Measurements from ENCODE around the gene KCNQ2. TPM values are rescaled to one million over a fixed set of nuclear protein-coding genes. Genes with fewer than 3 reads are reported as not detected.

KCNQ2 gene
- total RNA-seq, 1 donor: 0.36 TPM

GRCh38 chr20:63397946-63398450, 74.5 kb downstream of the KCNQ2 start:
- TF ChIP-seq, protein P1, sequence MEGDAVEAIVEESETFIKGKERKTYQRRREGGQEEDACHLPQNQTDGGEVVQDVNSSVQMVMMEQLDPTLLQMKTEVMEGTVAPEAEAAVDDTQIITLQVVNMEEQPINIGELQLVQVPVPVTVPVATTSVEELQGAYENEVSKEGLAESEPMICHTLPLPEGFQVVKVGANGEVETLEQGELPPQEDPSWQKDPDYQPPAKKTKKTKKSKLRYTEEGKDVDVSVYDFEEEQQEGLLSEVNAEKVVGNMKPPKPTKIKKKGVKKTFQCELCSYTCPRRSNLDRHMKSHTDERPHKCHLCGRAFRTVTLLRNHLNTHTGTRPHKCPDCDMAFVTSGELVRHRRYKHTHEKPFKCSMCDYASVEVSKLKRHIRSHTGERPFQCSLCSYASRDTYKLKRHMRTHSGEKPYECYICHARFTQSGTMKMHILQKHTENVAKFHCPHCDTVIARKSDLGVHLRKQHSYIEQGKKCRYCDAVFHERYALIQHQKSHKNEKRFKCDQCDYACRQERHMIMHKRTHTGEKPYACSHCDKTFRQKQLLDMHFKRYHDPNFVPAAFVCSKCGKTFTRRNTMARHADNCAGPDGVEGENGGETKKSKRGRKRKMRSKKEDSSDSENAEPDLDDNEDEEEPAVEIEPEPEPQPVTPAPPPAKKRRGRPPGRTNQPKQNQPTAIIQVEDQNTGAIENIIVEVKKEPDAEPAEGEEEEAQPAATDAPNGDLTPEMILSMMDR (IDR thresholded peaks at IDR 0.05; ENCODE audit: extremely low read depth, low read depth, low read length): no peak
- Histone ChIP-seq H3K27me3 (ENCODE audit: insufficient read depth, low read length) (no peaks in the 10 kb centered on the region), H2AFZ (ENCODE audit: low read length) (no peak overlapping the region), H3K9me3 (ENCODE audit: low read depth, low read length) (no peaks in the 10 kb centered on the region), H3K36me3 (ENCODE audit: insufficient read depth, low read length) (no peaks in the 10 kb centered on the region), H3K79me2 (ENCODE audit: insufficient read depth, low read length) (no peaks in the 10 kb centered on the region), H3K4me3 (ENCODE audit: insufficient read depth, low read length) (no peak overlapping the region), H4K20me1 (ENCODE audit: insufficient read depth, low read length) (no peaks in the 10 kb centered on the region), H3K4me2 (ENCODE audit: insufficient read depth, low read length) (no peak overlapping the region), H3K27ac (ENCODE audit: low read depth, low read length) (no peak overlapping the region), H3K4me1 (ENCODE audit: insufficient read depth, low read length) (no peaks in the 10 kb centered on the region)
- no peak for DNase-seq (ENCODE audit: insufficient read length, low spot score, missing footprints)

DNA sequence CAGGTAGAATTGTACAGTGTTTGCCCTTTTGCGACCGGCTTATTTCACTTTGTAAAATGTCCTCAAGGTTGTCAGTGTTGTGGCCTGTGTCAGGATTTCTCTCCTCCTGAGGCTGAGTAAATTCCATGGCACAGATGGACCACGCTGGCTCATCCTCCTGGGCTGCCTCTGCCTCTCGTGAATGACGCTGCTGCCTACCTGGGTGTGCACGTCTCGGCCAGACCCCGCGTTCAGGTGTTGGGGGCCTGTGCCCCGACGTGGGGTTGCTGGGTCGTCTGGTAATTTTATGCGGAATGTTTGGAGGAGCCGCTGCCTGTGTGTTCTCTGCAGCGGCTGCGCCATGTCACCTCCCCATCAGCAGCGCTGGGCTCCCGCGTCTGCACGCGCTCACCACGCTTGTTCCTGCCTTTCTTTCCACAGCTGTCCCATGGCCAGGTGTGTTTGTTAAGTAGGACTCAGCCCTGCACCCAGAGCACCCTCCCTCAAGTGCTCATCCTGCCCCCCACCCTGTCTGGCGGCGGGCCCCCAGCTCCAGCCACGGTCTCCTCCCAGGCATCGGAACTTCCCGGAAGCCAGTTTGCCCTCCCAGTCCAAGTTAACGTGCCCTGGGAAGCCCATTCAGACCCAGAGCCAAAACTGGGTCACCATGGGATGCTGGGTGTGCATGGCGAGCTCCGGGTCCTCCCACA, 75.2 kb downstream of the KCNQ2 start:
- Histone ChIP-seq H3K79me2 (ENCODE audit: insufficient read depth, low read length) (no peaks in the 10 kb centered on the region), H3K27ac (ENCODE audit: low read depth, low read length) (no peak overlapping the region), H3K27me3 (ENCODE audit: insufficient read depth, low read length) (no peaks in the 10 kb centered on the region), H2AFZ (ENCODE audit: low read length) (no peak overlapping the region), H3K9me3 (ENCODE audit: low read depth, low read length) (no peaks in the 10 kb centered on the region), H3K4me2 (ENCODE audit: insufficient read depth, low read length) (no peak overlapping the region), H3K4me1 (ENCODE audit: insufficient read depth, low read length) (no peaks in the 10 kb centered on the region), H4K20me1 (ENCODE audit: insufficient read depth, low read length) (no peaks in the 10 kb centered on the region), H3K36me3 (ENCODE audit: insufficient read depth, low read length) (no peaks in the 10 kb centered on the region), H3K4me3 (ENCODE audit: insufficient read depth, low read length) (no peak overlapping the region)
- TF ChIP-seq, protein P1 (IDR thresholded peaks at IDR 0.05; ENCODE audit: extremely low read depth, low read depth, low read length): no peak
- DNase-seq (ENCODE audit: insufficient read length, low spot score, missing footprints): no peak

GRCh38 chr20:63396300-63396699, 76.2 kb downstream of the KCNQ2 start:
- H3K27ac ChIP-seq (ENCODE audit: low read depth, low read length): no peak overlapping the region
- no peaks in the 10 kb centered on the region for H4K20me1 ChIP-seq (ENCODE audit: insufficient read depth, low read length)
- H2AFZ ChIP-seq (ENCODE audit: low read length): no peak overlapping the region
- H3K4me3 ChIP-seq (ENCODE audit: insufficient read depth, low read length): no peak overlapping the region
- no peaks in the 10 kb centered on the region for H3K4me1 ChIP-seq (ENCODE audit: insufficient read depth, low read length)
- no peaks in the 10 kb centered on the region for H3K36me3 ChIP-seq (ENCODE audit: insufficient read depth, low read length)
- no peaks in the 10 kb centered on the region for H3K27me3 ChIP-seq (ENCODE audit: insufficient read depth, low read length)
- H3K4me2 ChIP-seq (ENCODE audit: insufficient read depth, low read length): no peak overlapping the region
- no peak for DNase-seq (ENCODE audit: insufficient read length, low spot score, missing footprints)
- H3K9me3 ChIP-seq (ENCODE audit: low read depth, low read length): no peaks in the 10 kb centered on the region
- H3K79me2 ChIP-seq (ENCODE audit: insufficient read depth, low read length): no peaks in the 10 kb centered on the region
- TF ChIP-seq, protein P1 (IDR thresholded peaks at IDR 0.05; ENCODE audit: extremely low read depth, low read depth, low read length): no peak

DNA sequence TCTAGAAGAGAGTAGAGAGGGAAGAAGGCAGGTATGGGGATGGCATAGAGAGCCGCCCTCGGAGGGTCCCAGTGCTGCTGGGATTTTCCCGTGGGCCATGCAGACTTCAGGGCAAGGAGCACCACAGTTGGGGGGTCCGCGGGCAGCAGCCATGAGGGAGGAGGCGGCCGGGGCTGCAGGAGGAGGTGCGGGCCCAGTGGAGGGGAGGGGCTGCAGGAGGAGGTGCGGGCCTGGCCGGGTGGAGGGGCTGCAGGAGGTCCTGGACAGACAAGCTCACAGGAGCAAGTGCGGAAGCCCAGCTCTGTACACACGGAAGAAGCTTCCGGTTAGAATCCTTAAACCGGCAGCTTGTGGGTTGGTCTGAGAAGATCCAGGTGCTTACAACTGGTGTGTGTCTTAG, 76.7 kb downstream of the KCNQ2 start:
- H3K36me3 ChIP-seq (ENCODE audit: insufficient read depth, low read length): no peaks in the 10 kb centered on the region
- H4K20me1 ChIP-seq (ENCODE audit: insufficient read depth, low read length): no peaks in the 10 kb centered on the region
- no peaks in the 10 kb centered on the region for H3K79me2 ChIP-seq (ENCODE audit: insufficient read depth, low read length)
- H3K27ac ChIP-seq (ENCODE audit: low read depth, low read length): no peak overlapping the region
- H3K9me3 ChIP-seq (ENCODE audit: low read depth, low read length): no peaks in the 10 kb centered on the region
- DNase-seq (ENCODE audit: insufficient read length, low spot score, missing footprints): no peak
- H3K4me3 ChIP-seq (ENCODE audit: insufficient read depth, low read length): no peak overlapping the region
- no peak overlapping the region for H3K4me2 ChIP-seq (ENCODE audit: insufficient read depth, low read length)
- H2AFZ ChIP-seq (ENCODE audit: low read length): no peak overlapping the region
- no peaks in the 10 kb centered on the region for H3K27me3 ChIP-seq (ENCODE audit: insufficient read depth, low read length)
- TF ChIP-seq, protein P1 (IDR thresholded peaks at IDR 0.05; ENCODE audit: extremely low read depth, low read depth, low read length): no peak
- no peaks in the 10 kb centered on the region for H3K4me1 ChIP-seq (ENCODE audit: insufficient read depth, low read length)

Measured in osteoblast (primary cell).